ENCODE results near the gene PTPN21.
"Not testable (repeated sequence)": the region's sequence is repeated elsewhere in the genome, so short reads cannot be mapped to it uniquely, and the experiment has no call there.

Gene PTPN21

GRCh38 chr14:88551980-88552431 is 2.8 kb downstream of the PTPN21 start:
- no peak for DNase-seq (ENCODE audit: low spot score)

DNA sequence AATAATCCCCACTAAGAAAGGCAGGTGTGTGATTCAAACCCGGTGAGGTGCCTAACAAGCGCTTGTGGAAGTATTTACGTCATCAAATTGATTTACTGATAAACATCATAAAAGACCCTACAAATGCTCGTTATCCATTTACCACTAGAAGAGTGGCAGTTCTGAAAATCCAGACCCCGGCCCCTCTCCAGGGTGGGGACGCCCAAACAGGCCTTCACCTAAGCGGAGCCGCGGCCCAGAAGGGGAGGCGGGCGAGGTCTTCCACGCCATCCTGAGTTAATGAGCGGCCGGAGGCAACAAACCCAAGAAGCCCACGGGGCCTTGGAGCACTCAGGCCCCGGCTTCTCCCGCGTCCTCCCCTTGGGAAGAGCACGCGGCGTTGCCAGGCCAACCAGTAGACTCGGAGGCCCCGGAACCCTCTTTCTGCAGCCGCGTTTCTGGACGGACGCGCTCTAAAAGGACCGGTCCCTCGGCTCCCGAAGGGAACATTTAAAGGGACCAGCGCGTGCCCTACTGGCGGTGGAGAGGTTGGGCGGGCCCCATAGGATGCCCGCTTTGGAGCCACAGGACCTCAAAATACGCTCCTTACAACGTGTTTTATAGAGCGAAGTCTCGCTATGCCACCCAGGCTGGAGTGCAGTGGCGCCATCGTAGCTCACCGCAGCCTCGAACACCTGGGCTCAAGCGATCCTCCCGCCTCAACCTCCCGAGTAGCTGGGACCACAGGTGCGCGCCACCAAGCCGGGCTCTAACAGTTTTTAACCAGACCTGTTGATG is 3.5 kb downstream of the PTPN21 start:
- peak; percentile 79 for DNase-seq (ENCODE audit: low spot score)

DNA sequence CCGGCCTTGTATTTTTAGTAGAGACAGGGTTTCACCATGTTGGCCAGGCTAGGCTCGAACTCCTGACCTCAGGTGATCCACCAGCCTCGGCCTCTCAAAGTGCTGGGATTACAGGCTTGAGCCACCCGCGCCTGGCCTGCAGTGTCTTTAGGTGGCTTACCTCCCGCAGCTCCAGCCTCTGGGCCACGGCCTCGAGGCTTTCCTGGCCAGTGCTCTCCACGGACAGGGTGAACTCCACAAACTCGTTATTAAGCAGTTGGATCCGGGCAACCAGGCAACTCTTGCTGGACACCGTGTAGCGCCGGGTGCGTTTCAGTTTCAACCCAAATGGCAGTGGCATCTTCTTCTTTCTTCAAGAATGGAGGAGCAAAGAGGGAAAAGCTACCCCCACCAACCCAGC is 4.7 kb downstream of the PTPN21 start:
- no peak for DNase-seq (ENCODE audit: low spot score)

DNA sequence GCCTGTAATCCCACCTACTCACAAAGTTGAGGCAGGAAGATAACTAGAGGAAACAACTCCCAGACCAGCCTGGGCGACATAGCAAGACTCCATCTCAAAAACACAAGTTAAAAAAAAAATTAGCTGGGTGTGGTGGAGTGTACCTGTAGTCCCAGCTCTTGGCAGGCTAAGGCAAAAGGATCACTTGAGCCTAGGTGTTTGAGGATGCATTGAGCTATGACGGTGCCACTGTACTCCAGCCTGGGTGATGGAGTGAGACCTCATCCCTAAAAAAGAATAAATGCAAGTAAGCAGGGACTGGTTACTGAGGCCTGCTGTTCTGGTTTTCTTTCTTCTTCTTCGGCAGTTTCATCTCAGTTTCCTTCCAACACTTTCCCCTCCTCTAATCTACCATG is 7.4 kb downstream of the PTPN21 start:
- DNase-seq (ENCODE audit: low spot score): no peak

GRCh38 chr14:88546621-88547385 is 8.0 kb downstream of the PTPN21 start:
- no peak for DNase-seq (ENCODE audit: low spot score)

- no peak for DNase-seq (ENCODE audit: low spot score)
Measured at GRCh38 chr14:88545256-88545655, 9.6 kb downstream of the PTPN21 start.

GRCh38 chr14:88542857-88543795 is 11.7 kb downstream of the PTPN21 start:
- DNase-seq (ENCODE audit: low spot score): no peak

- DNase-seq (ENCODE audit: low spot score): no peak
Measured at GRCh38 chr14:88541324-88541723, 13.5 kb downstream of the PTPN21 start.

DNA sequence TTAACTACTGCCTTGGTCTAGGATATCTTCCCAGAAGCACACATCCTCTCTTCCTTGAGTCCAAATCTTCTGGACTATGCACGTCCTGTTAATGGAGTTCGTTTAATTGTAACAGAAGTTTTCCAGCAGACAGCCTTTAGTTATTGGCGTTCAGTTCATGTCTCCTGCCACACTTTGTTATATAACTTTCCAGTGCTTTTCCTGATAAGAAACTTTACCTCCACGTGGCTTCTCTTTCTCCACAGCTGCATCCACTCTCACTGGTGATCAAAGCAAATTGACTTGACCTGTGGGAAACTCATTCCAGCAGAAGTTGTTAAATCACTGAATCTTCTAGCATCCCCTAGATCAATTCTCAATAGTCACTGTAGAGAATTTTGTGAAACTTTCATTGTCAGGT is 19.0 kb downstream of the PTPN21 start:
- no peak for DNase-seq (ENCODE audit: low spot score)

DNA sequence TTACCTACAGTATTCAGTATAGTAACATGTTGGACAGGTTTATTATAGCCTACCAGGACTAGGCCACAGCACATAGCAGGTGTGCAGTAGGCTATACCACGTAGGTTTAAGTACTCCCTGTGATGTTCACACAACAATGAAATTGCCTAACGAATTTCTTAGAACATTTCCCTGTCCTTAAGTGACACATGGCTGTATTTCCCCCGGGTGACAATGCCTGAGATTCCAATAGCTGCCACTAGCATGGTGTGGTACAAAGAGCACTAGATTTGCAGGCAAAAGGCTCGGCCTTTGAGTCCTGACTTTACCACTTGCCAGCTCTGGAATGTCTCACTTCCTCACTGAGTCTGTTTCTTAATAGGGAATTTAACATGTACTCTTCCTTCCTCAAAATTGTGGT is 19.7 kb downstream of the PTPN21 start:
- DNase-seq (ENCODE audit: low spot score): peak; percentile 52

DNA sequence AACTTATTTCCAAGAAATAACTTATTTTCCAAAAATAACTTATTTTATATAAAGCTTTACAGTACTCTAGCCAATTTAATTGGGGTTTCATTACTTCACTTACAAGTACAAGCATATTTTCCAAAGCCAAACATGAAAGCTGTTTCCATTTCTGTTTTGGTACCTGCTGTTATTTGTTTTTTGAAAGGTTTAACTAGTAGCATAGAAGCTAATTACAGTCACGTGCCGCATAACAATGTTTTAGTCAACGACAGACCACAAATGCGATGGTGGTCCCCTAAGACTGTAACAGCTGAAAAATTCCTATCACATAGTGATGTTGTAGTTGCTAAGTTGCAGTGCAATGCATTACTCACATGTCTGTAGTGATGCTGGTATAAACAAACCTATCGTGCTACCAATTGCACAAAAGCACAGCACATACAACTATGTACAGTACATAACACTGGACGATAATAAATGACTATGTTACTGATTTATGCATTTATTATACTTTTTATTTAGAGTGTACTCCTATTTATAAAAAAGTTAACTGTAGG is 21.7 kb downstream of the PTPN21 start:
- no peak for DNase-seq (ENCODE audit: low spot score)

- not testable (repeated sequence) for DNase-seq (ENCODE audit: low spot score)
Measured at GRCh38 chr14:88529889-88530288, 24.9 kb downstream of the PTPN21 start.

- no peak for DNase-seq (ENCODE audit: low spot score)
Measured at GRCh38 chr14:88522393-88522792, 32.4 kb downstream of the PTPN21 start.

GRCh38 chr14:88521818-88522217 is 33.0 kb downstream of the PTPN21 start:
- DNase-seq (ENCODE audit: low spot score): no peak

DNA sequence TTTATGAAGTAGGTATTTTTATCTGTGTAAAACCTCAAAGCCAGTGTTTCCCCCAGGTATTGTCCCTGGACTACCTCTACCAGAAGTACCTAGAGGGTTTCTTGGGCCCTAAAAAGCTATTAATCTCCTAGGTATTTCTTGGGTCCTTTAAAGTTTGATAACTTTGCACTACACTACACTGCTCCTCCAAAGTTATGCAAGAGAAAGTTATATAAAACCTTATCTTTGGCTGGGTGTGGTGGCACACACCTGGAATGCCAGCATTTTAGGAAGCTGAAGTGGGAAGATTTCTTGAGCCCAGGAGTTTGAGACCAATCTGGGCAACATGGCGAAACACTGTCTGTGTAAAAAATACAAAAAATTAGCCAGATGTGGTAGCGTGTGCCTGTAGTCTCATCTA is 34.9 kb downstream of the PTPN21 start:
- no peak for DNase-seq (ENCODE audit: low spot score)

GRCh38 chr14:88518592-88519512 is 36.0 kb downstream of the PTPN21 start:
- DNase-seq (ENCODE audit: low spot score): peak; percentile 44

DNA sequence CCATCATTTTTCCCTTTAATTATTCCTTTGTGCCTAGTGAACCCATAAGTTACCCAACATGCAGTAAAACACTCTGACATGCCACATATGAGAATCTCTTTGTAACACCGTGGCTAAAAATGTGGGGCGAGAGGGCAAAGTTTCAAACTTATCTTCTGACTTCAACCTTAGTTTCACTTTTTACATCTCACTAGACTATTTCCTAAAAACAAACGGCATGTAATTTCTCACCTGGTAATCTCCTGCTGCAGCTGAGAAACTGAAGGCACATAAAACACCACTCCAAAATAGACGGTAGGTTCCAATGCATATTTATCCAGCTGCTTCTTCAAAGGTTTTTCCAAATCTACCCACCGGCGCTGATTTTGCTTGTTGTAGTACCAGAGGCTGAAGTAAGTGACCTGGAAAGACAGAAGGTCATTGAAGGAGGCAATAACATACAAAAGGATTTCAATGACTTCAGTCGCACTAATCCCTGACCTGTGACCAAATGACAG is 37.9 kb downstream of the PTPN21 start:
- no peak for DNase-seq (ENCODE audit: low spot score)

DNA sequence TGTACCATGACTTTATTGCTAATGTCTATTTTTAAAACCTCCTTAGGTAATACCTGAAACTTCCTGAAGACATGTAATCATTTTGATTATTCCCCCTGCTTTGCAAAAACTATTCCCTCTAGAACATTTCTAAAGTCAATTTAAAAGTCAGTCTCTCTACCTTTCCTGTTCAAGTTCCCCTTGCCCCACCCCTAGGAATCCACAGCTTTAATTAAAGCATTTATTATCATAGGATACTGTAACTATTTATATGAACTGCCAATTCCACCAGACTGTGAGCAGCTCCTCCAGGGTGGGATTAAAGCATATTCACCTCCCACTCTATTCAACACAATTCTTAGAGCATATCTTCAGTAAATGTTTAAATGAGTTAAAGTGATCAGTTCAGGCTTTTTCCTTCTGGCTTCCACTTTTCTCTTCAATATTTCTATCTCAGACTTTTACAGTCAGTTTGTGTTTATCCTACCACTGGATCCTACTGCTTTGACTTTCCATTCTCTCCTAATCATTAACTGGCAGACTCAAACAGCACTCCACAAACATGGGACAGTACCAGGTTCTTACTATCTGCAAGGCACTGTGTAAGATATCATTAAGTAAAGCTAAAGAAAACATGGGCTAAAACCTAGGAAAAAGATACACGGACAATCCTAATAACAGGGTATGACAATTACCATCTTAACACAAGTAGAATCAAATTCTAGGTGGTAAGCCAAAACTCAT is 39.1 kb downstream of the PTPN21 start:
- DNase-seq (ENCODE audit: low spot score): no peak

- DNase-seq (ENCODE audit: low spot score): no peak
Measured at GRCh38 chr14:88507208-88507607, 47.6 kb downstream of the PTPN21 start.

- no peak for DNase-seq (ENCODE audit: low spot score)
Measured at GRCh38 chr14:88505621-88506020, 49.2 kb downstream of the PTPN21 start.

Data from RKO (cell line).